HepG2 (cell line): Measurements from ENCODE around the gene ANKS4B. TPM values are rescaled to one million over a fixed set of nuclear protein-coding genes. Genes with fewer than 3 reads are reported as not detected.
A peak's percentile ranks its signal among the peaks of the same experiment; 100 is the strongest.

ENCODE experiments used
- FOXP1 ChIP-seq, 2 experiments: fragments of 450-650 bp in 1 of 2; IDR thresholded peaks; 2 replicates each; pipeline ENCODE4 v1.6.1; 2017 to 2018; ENCODE audit warnings: antibody characterized with exemption in 1 of 2
- MYC ChIP-seq: sonication (generic); formaldehyde crosslinking; IDR thresholded peaks from 2 replicates; pipeline ENCODE4 v1.9.0; 2021; ENCODE audit warnings: missing genetic modification reagents, borderline replicate concordance
- NR2F2 ChIP-seq: IDR thresholded peaks from 2 replicates; pipeline ENCODE4 v1.6.1; 2012; ENCODE audit warnings: low read depth, inconsistent platforms, borderline replicate concordance
- PAWR ChIP-seq: sonication (generic); formaldehyde crosslinking; IDR thresholded peaks from 2 replicates; pipeline ENCODE4 v1.4.0; 2020; ENCODE audit warnings: missing genetic modification reagents, mild to moderate bottlenecking, borderline replicate concordance
- SALL2 ChIP-seq: sonication (generic); formaldehyde crosslinking; IDR thresholded peaks from 2 replicates; pipeline ENCODE4 v1.8.1; 2023; ENCODE audit warnings: mild to moderate bottlenecking, missing genetic modification reagents, inconsistent platforms
- SP4 ChIP-seq: sonication (generic); formaldehyde crosslinking; IDR thresholded peaks from 2 replicates; pipeline ENCODE4 v1.8.1; 2023; ENCODE audit warnings: mild to moderate bottlenecking, missing genetic modification reagents
- SP5 ChIP-seq: IDR thresholded peaks from 2 replicates; pipeline ENCODE4 v1.6.1; 2016; ENCODE audit warnings: low read depth, borderline replicate concordance
- STAT6 ChIP-seq: sonication (generic); formaldehyde crosslinking; IDR thresholded peaks from 2 replicates; pipeline ENCODE4 v1.4.0; 2020; ENCODE audit warnings: missing genetic modification reagents, mild to moderate bottlenecking, borderline replicate concordance
- TBP ChIP-seq: sonication (generic); formaldehyde crosslinking; IDR thresholded peaks from 2 replicates; pipeline ENCODE4 v1.5.0; 2020; ENCODE audit warnings: missing genetic modification reagents
- THAP9 ChIP-seq: sonication (generic); formaldehyde crosslinking; IDR thresholded peaks from 2 replicates; pipeline ENCODE4; 2020; ENCODE audit warnings: missing genetic modification reagents, mild to moderate bottlenecking, borderline replicate concordance
- ZNF318 ChIP-seq: sonication (generic); formaldehyde crosslinking; IDR thresholded peaks from 2 replicates; pipeline ENCODE4 v1.4.0; 2020; ENCODE audit warnings: mild to moderate bottlenecking, missing genetic modification reagents
- ZNF761 ChIP-seq: sonication (generic); formaldehyde crosslinking; conservative IDR thresholded peaks from 2 replicates; pipeline ENCODE4 v1.4.0; 2020; ENCODE audit warnings: mild to moderate bottlenecking, missing genetic modification reagents
- ZNF83 ChIP-seq: sonication (generic); formaldehyde crosslinking; IDR thresholded peaks from 2 replicates; pipeline ENCODE4 v1.4.0; 2020; ENCODE audit warnings: missing genetic modification reagents, mild to moderate bottlenecking, borderline replicate concordance
- ZNF878 ChIP-seq: sonication (generic); formaldehyde crosslinking; IDR thresholded peaks from 2 replicates; pipeline ENCODE4 v1.8.1; 2023; ENCODE audit warnings: mild to moderate bottlenecking, missing genetic modification reagents, moderate library complexity
- ZNF883 ChIP-seq: sonication (generic); formaldehyde crosslinking; IDR thresholded peaks from 2 replicates; pipeline ENCODE4 v1.5.1; 2020; ENCODE audit warnings: mild to moderate bottlenecking, missing genetic modification reagents; ENCODE audit errors: not compliant biosample characterization
- polyA plus RNA-seq, 8 experiments: library from polyadenylated mRNA; depleted of rRNA in 3 of 8; stranded (reverse) in 7 of 8; unstranded in 1 of 8; fragments of >200 nt; fragmentation: Illumina TruSeq in 4 of 8; extraction: Trizol in 4 of 8; gene quantifications; 2 replicates each; pipeline versions ENCODE4 v1.2.1 to v1.2.3, GENCODE V29; 2011 to 2016; ENCODE audit warnings: low read depth in 4 of 8, missing spikeins in 1 of 8, mixed read lengths in 1 of 8; ENCODE audit not compliant: insufficient read depth in 1 of 8
- total RNA-seq, 5 experiments: library from RNA; depleted of rRNA; stranded (reverse); fragments of >200 nt; fragmentation: Illumina TruSeq; extraction: Trizol; gene quantifications; 2 replicates each; pipeline ENCODE4 v1.2.3, GENCODE V29; 2016; ENCODE audit warnings: low read depth in 1 of 5

ANKS4B gene
- total and polyA plus RNA-seq, 2 of the 13 experiments (the other 11 are each of a cell fraction or from before 2014, with no cell fraction given) = 6.5 to 30.0 TPM

- TF ChIP-seq ZNF318 (CRISPR knock-in tag) (peak; percentile 97), MYC (CRISPR knock-in tag) (peak; percentile 95), ZNF878 (CRISPR knock-in tag) (no peak; the same call in 1 of the 2 replicates), ZNF761 (CRISPR knock-in tag) (peak; percentile 97; the same call in 1 of the 2 replicates), THAP9 (CRISPR knock-in tag) (no peak; the same call in 1 of the 2 replicates), STAT6 (CRISPR knock-in tag) (no peak), SP4 (peak; percentile 92), ZNF883 (CRISPR knock-in tag) (peak; percentile 96), ZNF83 (CRISPR knock-in tag) (peak; percentile 90; the same call in 1 of the 2 replicates), SP5 (CRISPR knock-in tag) (peak; percentile 84), SALL2 (CRISPR knock-in tag) (peak; percentile 98), FOXP1 (IDR thresholded peaks at IDR 0.05) (no peak), FOXP1 (CRISPR knock-in tag; IDR thresholded peaks at IDR 0.05) (no peak), TBP (CRISPR knock-in tag) (no peak; the same call in 1 of the 2 replicates), PAWR (CRISPR knock-in tag) (peak; percentile 97; the same call in 1 of the 2 replicates), NR2F2 (no peak)
These were observed 67.8 kb downstream of the ANKS4B start (continued) for GRCh38 chr16:21301168-21301894.
